Stomach (tissue), 4 donors: ENCODE data around the gene TLCD3A.

ENCODE experiments used
- POLR2AphosphoS5 ChIP-seq, 3 donors: sonication (generic); formaldehyde crosslinking; IDR thresholded peaks; one replicate each; pipeline ENCODE4 v1.6.1; 2016; ENCODE audit warnings: antibody characterized with exemption in 3 of 3
- TF ChIP-seq, protein P1 (sequence below), 7 experiments: fragments of 450-650 bp in 4 of 7; fragments of 200-600 bp in 3 of 7; sonication (generic) in 3 of 7; IDR thresholded peaks; one replicate each; pipeline ENCODE4 v1.5.1; 2016 to 2019; ENCODE audit warnings: antibody characterized with exemption in 7 of 7, control low read depth in 2 of 7, mild to moderate bottlenecking in 1 of 7

DNA sequence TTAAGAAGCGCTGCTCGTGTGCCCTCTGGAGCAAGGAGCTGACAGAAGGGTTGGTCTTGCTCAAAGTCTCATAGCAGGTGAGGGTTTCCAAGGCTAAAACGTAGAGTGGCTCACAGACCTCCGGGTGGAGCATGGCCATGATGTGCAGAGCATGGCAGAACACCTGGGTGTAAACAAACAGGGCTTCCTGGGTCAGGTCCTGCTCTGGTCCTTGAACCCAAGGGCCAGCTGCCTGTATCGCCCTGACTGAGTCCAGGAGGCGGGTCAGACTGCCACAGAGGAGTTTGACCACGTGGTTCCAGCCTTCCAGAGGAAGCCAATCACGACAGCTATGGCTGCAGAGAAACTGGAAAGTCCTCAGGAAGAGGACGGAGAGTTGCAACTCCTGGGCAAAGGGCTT, 12.5 kb downstream of the TLCD3A start:
- TF ChIP-seq, protein P1, sequence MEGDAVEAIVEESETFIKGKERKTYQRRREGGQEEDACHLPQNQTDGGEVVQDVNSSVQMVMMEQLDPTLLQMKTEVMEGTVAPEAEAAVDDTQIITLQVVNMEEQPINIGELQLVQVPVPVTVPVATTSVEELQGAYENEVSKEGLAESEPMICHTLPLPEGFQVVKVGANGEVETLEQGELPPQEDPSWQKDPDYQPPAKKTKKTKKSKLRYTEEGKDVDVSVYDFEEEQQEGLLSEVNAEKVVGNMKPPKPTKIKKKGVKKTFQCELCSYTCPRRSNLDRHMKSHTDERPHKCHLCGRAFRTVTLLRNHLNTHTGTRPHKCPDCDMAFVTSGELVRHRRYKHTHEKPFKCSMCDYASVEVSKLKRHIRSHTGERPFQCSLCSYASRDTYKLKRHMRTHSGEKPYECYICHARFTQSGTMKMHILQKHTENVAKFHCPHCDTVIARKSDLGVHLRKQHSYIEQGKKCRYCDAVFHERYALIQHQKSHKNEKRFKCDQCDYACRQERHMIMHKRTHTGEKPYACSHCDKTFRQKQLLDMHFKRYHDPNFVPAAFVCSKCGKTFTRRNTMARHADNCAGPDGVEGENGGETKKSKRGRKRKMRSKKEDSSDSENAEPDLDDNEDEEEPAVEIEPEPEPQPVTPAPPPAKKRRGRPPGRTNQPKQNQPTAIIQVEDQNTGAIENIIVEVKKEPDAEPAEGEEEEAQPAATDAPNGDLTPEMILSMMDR (IDR thresholded peaks at IDR 0.05): no peak
- TF ChIP-seq POLR2AphosphoS5 (IDR thresholded peaks at IDR 0.05): no peak
